IMR-90 (cell line): ENCODE results near the gene ECM2. TPM values are rescaled to one million over a fixed set of nuclear protein-coding genes. Genes with fewer than 3 reads are reported as not detected.

ENCODE experiments used
- ATAC-seq: fragments of 200-7000 bp; cut with Tn5 transposase; 2 replicates; pipeline ENCODE4 v1.9.1; 2020; ENCODE audit warnings: low read depth, mild to moderate bottlenecking, moderate library complexity
- BruUV-seq: library from RNA; stranded (reverse); fragments of 400-500 nt; replicated peaks from 2 replicates; lab custom pipeline; 2021; lab: Mats Ljungman, UMichigan
- CTCF ChIA-PET: fragments of 300-600 bp; formaldehyde crosslinking; extraction: SDS; loops from one replicate; lab custom pipeline; 2021; ENCODE audit warnings: antibody characterized with exemption; lab: Yijun Ruan, JAX
- POLR2A ChIA-PET: fragments of 300-600 bp; sonication (Branson Sonifier 250); formaldehyde crosslinking; loops from one replicate; lab custom pipeline; 2022; ENCODE audit warnings: antibody characterized with exemption; ENCODE audit not compliant: unreplicated experiment; lab: Charles Lee
- DNase-seq: peaks from one replicate; pipeline ENCODE4 v3.0.0; 2013
- H2AFZ ChIP-seq: replicated peaks from 2 replicates; pipeline ENCODE3; 2013; ENCODE audit warnings: low read length, mild to moderate bottlenecking; ENCODE audit not compliant: poor library complexity
- H2AK5ac ChIP-seq: 2 replicates; pipeline ENCODE4 v1.6.1; 2013; ENCODE audit warnings: low read depth, low read length, inconsistent platforms
- H2AK9ac ChIP-seq: replicated peaks from 2 replicates; pipeline ENCODE3; 2013; ENCODE audit warnings: mild to moderate bottlenecking, low read depth, low read length, moderate library complexity; ENCODE audit not compliant: poor library complexity
- H2BK120ac ChIP-seq: 2 replicates; pipeline ENCODE4 v1.6.1; 2013; ENCODE audit warnings: low read depth, low read length, inconsistent platforms
- H2BK15ac ChIP-seq: 3 replicates; pipeline ENCODE4 v1.6.1; 2013; ENCODE audit warnings: low read depth, low read length, inconsistent platforms
- H2BK20ac ChIP-seq: 2 replicates; pipeline ENCODE4 v1.6.1; 2013; ENCODE audit warnings: low read depth, mild to moderate bottlenecking, inconsistent platforms, low read length, moderate library complexity
- H2BK5ac ChIP-seq: 2 replicates; pipeline ENCODE4 v1.6.1; 2013; ENCODE audit warnings: mild to moderate bottlenecking, low read depth, low read length, inconsistent platforms; ENCODE audit not compliant: poor library complexity, severe bottlenecking
- H3K14ac ChIP-seq: replicated peaks from 2 replicates; pipeline ENCODE4 v1.6.1; 2013; ENCODE audit warnings: low read depth, low read length, inconsistent platforms
- H3K18ac ChIP-seq: 2 replicates; pipeline ENCODE4 v1.6.1; 2013; ENCODE audit warnings: low read depth, low read length, control low read depth
- H3K23ac ChIP-seq: 2 replicates; pipeline ENCODE4 v1.6.1; 2013; ENCODE audit warnings: low read depth, low read length, inconsistent platforms
- H3K27ac ChIP-seq: 2 replicates; pipeline ENCODE4 v1.5.1; 2013; ENCODE audit warnings: mild to moderate bottlenecking, control low read depth, low read length; ENCODE audit not compliant: insufficient read depth
- H3K27me3 ChIP-seq: 2 replicates; pipeline ENCODE4 v1.6.1; 2013; ENCODE audit warnings: low read length; ENCODE audit not compliant: control insufficient read depth, insufficient read depth
- H3K36me3 ChIP-seq: 2 replicates; pipeline ENCODE4 v1.6.1; 2013; ENCODE audit warnings: low read length, mixed read lengths; ENCODE audit not compliant: control insufficient read depth, insufficient read depth
- H3K4ac ChIP-seq: 2 replicates; pipeline ENCODE4 v1.6.1; 2013; ENCODE audit warnings: low read depth, low read length, inconsistent platforms
- H3K4me1 ChIP-seq: 2 replicates; pipeline ENCODE4 v1.6.1; 2013; ENCODE audit warnings: low read length, mixed read lengths; ENCODE audit not compliant: control insufficient read depth, insufficient read depth
- H3K4me2 ChIP-seq: 2 replicates; pipeline ENCODE4 v1.6.1; 2013; ENCODE audit warnings: low read depth, mild to moderate bottlenecking, control low read depth, low read length, moderate library complexity
- H3K4me3 ChIP-seq: 2 replicates; pipeline ENCODE4 v1.5.1; 2013; ENCODE audit warnings: low read depth, mild to moderate bottlenecking, control low read depth, low read length, moderate library complexity; ENCODE audit not compliant: insufficient read depth
- H3K56ac ChIP-seq: 2 replicates; pipeline ENCODE4 v1.6.1; 2013; ENCODE audit warnings: low read length, inconsistent platforms; ENCODE audit not compliant: insufficient read depth; ENCODE audit errors: extremely low read depth
- H3K79me1 ChIP-seq, 2 experiments: 2 replicates each; pipeline ENCODE4 v1.6.1; 2013; ENCODE audit warnings: low read length in 2 of 2, inconsistent platforms in 1 of 2, low read depth in 1 of 2
- H3K9ac ChIP-seq: 2 replicates; pipeline ENCODE4 v1.6.1; 2013; ENCODE audit warnings: low read depth, low read length, control low read depth
- H3K9me1 ChIP-seq: 2 replicates; pipeline ENCODE4 v1.6.1; 2013; ENCODE audit warnings: low read length, inconsistent platforms; ENCODE audit not compliant: insufficient read depth
- H3K9me3 ChIP-seq: 2 replicates; pipeline ENCODE4 v1.6.1; 2013; ENCODE audit warnings: low read length; ENCODE audit not compliant: control insufficient read depth, insufficient read depth
- H4K20me1 ChIP-seq: 2 replicates; pipeline ENCODE4 v1.6.1; 2013; ENCODE audit warnings: low read length, inconsistent platforms; ENCODE audit not compliant: insufficient read depth
- H4K5ac ChIP-seq: 2 replicates; pipeline ENCODE4 v1.6.1; 2013; ENCODE audit warnings: mild to moderate bottlenecking, low read depth, low read length, control low read depth
- H4K8ac ChIP-seq, 2 experiments: 2 replicates each; pipeline ENCODE4 v1.6.1; 2013; ENCODE audit warnings: low read depth in 2 of 2, low read length in 2 of 2, control low read depth in 1 of 2, inconsistent platforms in 1 of 2
- H4K91ac ChIP-seq: 2 replicates; pipeline ENCODE4 v1.6.1; 2013; ENCODE audit warnings: low read depth, low read length, inconsistent platforms; ENCODE audit not compliant: insufficient read depth
- BHLHE40 ChIP-seq: fragments of 150-350 bp; IDR thresholded peaks from 2 replicates; pipeline ENCODE4 v1.6.1; 2016; ENCODE audit warnings: mild to moderate bottlenecking, low read depth, low read length
- CEBPB ChIP-seq: IDR thresholded peaks from 2 replicates; pipeline ENCODE4 v1.6.1; 2012; ENCODE audit warnings: low read depth, low read length, improper control_type of control experiment
- CHD1 ChIP-seq: IDR thresholded peaks from 2 replicates; pipeline ENCODE4 v1.6.1; 2012; ENCODE audit warnings: low read depth, low read length, improper control_type of control experiment
- FOS ChIP-seq: fragments of 150-350 bp; IDR thresholded peaks from 2 replicates; pipeline ENCODE4 v1.6.1; 2016; ENCODE audit warnings: low read depth, low read length
- MAFK ChIP-seq: IDR thresholded peaks from 2 replicates; pipeline ENCODE4 v1.6.1; 2012; ENCODE audit warnings: low read depth, low read length, improper control_type of control experiment
- MAZ ChIP-seq: IDR thresholded peaks from 2 replicates; pipeline ENCODE4 v1.6.1; 2012; ENCODE audit warnings: low read depth, mild to moderate bottlenecking, low read length, improper control_type of control experiment, moderate library complexity, borderline replicate concordance
- MXI1 ChIP-seq: IDR thresholded peaks from 2 replicates; pipeline ENCODE4 v1.6.1; 2012; ENCODE audit warnings: low read depth, mild to moderate bottlenecking, low read length, moderate library complexity, borderline replicate concordance
- NFE2L2 ChIP-seq: fragments of 150-350 bp; IDR thresholded peaks from 2 replicates; pipeline ENCODE4 v1.6.1; 2016; ENCODE audit warnings: low read depth, mild to moderate bottlenecking, low read length
- POLR2A ChIP-seq: IDR thresholded peaks from 2 replicates; pipeline ENCODE4 v1.6.1; 2012; ENCODE audit warnings: mild to moderate bottlenecking, low read depth, low read length
- RAD21 ChIP-seq: IDR thresholded peaks from 2 replicates; pipeline ENCODE4 v1.6.1; 2012; ENCODE audit warnings: low read length, improper control_type of control experiment
- RCOR1 ChIP-seq: IDR thresholded peaks from 2 replicates; pipeline ENCODE4 v1.6.1; 2012; ENCODE audit warnings: mild to moderate bottlenecking, low read length, improper control_type of control experiment; ENCODE audit not compliant: insufficient replicate concordance
- RFX5 ChIP-seq: IDR thresholded peaks from 2 replicates; pipeline ENCODE4 v1.8.0; 2012; ENCODE audit warnings: low read depth, mild to moderate bottlenecking, low read length, moderate library complexity
- SMC3 ChIP-seq: fragments of 150-350 bp; IDR thresholded peaks from 2 replicates; pipeline ENCODE4 v1.6.1; 2016; ENCODE audit warnings: low read depth, mild to moderate bottlenecking, antibody characterized with exemption, low read length, moderate library complexity
- WGBS, 2 experiments: methylation state at CpG; one replicate each; pipeline versions ENCODE4 v1.1.5 to v1.1.7; 2013; ENCODE audit warnings: missing lambda C conversion rate in 2 of 2; ENCODE audit not compliant: insufficient read length in 1 of 2; ENCODE audit errors: extremely low coverage in 2 of 2; 5-methylcytosine and 5-hydroxymethylcytosine counted together
- dilution Hi-C: fragments of 300-500 bp; cut with HindIII; formaldehyde crosslinking; loops from one replicate; pipeline ENCODE4 v1.14.3; 2018; ENCODE audit warnings: low sequenced_read_pairs; ENCODE audit not compliant: unreplicated experiment
- in situ Hi-C: fragments of 300-500 bp; cut with MboI; formaldehyde crosslinking; loops from 3 replicates; pipeline ENCODE4 v1.14.3; 2019; ENCODE audit warnings: low sequenced_read_pairs, inconsistent platforms, mixed read lengths
- intact Hi-C: fragments of 100-400 bp; cut with micrococcal nuclease; formaldehyde crosslinking; loops from 2 replicates; pipeline ENCODE4 v1.10.0; 2022
- polyA plus RNA-seq, 3 experiments: library from polyadenylated mRNA; depleted of rRNA; stranded (reverse); fragments of >200 nt; gene quantifications; 2 replicates each; pipeline ENCODE4 v1.2.3, GENCODE V29; 2012; ENCODE audit warnings: low replicate concordance in 1 of 3
- total RNA-seq: library from RNA; depleted of rRNA; stranded (reverse); fragments of >200 nt; gene quantifications from 2 replicates; pipeline ENCODE4 v1.2.3, GENCODE V29; 2012
- TF ChIP-seq, protein P1 (sequence below): conservative IDR thresholded peaks from 2 replicates; pipeline ENCODE4 v1.5.1; 2012; ENCODE audit warnings: mild to moderate bottlenecking, low read depth, low read length, improper control_type of control experiment
- TF ChIP-seq, protein P2 (sequence below): fragments of 150-350 bp; IDR thresholded peaks from 2 replicates; pipeline ENCODE4 v1.6.1; 2016; ENCODE audit warnings: low read depth, mild to moderate bottlenecking, low read length, moderate library complexity, borderline replicate concordance
- TF ChIP-seq, protein P3 (sequence below): fragments of 150-350 bp; IDR thresholded peaks from 2 replicates; pipeline ENCODE4 v1.6.1; 2017; ENCODE audit warnings: mild to moderate bottlenecking, antibody characterized with exemption, low read length, low read depth

ECM2 gene
- total and polyA plus RNA-seq, 2 of the 4 experiments (the other 2 are of a cell fraction), result 0.26 to 0.36 TPM

DNA sequence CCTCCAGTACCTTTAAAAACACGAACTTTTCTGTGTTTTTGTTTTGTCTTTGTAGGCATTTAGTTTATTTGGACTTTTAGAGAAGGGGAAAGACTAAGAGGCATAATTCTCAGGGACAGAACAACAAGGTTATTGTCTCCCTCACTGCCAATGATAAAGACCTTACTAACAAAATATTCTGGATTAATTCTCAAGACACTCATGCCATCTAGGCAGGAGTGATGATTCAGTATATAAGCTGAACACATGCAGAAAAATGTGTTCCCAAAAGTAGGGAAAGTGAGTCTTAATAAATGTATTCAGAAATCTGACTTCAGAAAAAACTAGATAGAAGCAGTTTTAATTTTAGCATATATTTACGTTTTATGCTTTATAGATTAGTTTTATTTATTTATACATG is 36.1 kb downstream of the ECM2 start:
- Histone ChIP-seq H3K79me1 (peaks cover 0 to 6% of the 10 kb centered on the region in 2 experiments; a peak in 2 of 4 replicates), H3K4me1 (peaks cover 12% of the 10 kb centered on the region), H2AFZ (no peak overlapping the region), H3K9me3 (no peaks in the 10 kb centered on the region), H4K5ac (no peak overlapping the region), H2BK20ac (no peak overlapping the region), H3K4me2 (no peak overlapping the region), H3K36me3 (no peaks in the 10 kb centered on the region), H2BK120ac (no peak overlapping the region), H3K56ac (no peak overlapping the region), H4K91ac (no peak overlapping the region), H2BK15ac (no peak overlapping the region), H3K18ac (no peak overlapping the region), H3K27ac (no peak overlapping the region), H3K23ac (no peak overlapping the region), H4K8ac (no peak overlapping the region), H3K9ac (no peak overlapping the region), H3K14ac (no peak overlapping the region), H2AK5ac (no peak overlapping the region), H2AK9ac (no peak overlapping the region), H3K9me1 (peaks cover 8% of the 10 kb centered on the region), H3K4me3 (no peak overlapping the region), H2BK5ac (no peak overlapping the region), H4K20me1 (no peaks in the 10 kb centered on the region), H3K4ac (no peak overlapping the region), H3K27me3 (no peaks in the 10 kb centered on the region)
- in situ Hi-C loops (no loop called here), dilution Hi-C loops (no loop called here), intact Hi-C loops (no loop called here)
- DNase-seq (peak; percentile 51), ATAC-seq (no peak; the same call in 1 of the 2 replicates)
- ChIA-PET CTCF (no interaction called here), POLR2A (no interaction called here)
- TF ChIP-seq NFE2L2 (no peak), RFX5 (no peak), POLR2A (no peak), MAZ (no peak), MXI1 (no peak), RAD21 (no peak), CHD1 (no peak), SMC3 (no peak), FOS (no peak), RCOR1 (no peak), CEBPB (no peak), MAFK (no peak), BHLHE40 (no peak)
- TF ChIP-seq, protein P1, sequence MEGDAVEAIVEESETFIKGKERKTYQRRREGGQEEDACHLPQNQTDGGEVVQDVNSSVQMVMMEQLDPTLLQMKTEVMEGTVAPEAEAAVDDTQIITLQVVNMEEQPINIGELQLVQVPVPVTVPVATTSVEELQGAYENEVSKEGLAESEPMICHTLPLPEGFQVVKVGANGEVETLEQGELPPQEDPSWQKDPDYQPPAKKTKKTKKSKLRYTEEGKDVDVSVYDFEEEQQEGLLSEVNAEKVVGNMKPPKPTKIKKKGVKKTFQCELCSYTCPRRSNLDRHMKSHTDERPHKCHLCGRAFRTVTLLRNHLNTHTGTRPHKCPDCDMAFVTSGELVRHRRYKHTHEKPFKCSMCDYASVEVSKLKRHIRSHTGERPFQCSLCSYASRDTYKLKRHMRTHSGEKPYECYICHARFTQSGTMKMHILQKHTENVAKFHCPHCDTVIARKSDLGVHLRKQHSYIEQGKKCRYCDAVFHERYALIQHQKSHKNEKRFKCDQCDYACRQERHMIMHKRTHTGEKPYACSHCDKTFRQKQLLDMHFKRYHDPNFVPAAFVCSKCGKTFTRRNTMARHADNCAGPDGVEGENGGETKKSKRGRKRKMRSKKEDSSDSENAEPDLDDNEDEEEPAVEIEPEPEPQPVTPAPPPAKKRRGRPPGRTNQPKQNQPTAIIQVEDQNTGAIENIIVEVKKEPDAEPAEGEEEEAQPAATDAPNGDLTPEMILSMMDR, result no peak
- TF ChIP-seq, protein P2, sequence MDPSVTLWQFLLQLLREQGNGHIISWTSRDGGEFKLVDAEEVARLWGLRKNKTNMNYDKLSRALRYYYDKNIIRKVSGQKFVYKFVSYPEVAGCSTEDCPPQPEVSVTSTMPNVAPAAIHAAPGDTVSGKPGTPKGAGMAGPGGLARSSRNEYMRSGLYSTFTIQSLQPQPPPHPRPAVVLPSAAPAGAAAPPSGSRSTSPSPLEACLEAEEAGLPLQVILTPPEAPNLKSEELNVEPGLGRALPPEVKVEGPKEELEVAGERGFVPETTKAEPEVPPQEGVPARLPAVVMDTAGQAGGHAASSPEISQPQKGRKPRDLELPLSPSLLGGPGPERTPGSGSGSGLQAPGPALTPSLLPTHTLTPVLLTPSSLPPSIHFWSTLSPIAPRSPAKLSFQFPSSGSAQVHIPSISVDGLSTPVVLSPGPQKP, result no peak
- TF ChIP-seq, protein P3, sequence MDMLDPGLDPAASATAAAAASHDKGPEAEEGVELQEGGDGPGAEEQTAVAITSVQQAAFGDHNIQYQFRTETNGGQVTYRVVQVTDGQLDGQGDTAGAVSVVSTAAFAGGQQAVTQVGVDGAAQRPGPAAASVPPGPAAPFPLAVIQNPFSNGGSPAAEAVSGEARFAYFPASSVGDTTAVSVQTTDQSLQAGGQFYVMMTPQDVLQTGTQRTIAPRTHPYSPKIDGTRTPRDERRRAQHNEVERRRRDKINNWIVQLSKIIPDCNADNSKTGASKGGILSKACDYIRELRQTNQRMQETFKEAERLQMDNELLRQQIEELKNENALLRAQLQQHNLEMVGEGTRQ, result no peak
- BruUV-seq, result no TSS peak
- no CpG with 5 or more reads among the region's 2 CpGs for WGBS, 2 experiments
